ENCODE measurements around the gene TNFRSF6B.

Gene TNFRSF6B

DNA sequence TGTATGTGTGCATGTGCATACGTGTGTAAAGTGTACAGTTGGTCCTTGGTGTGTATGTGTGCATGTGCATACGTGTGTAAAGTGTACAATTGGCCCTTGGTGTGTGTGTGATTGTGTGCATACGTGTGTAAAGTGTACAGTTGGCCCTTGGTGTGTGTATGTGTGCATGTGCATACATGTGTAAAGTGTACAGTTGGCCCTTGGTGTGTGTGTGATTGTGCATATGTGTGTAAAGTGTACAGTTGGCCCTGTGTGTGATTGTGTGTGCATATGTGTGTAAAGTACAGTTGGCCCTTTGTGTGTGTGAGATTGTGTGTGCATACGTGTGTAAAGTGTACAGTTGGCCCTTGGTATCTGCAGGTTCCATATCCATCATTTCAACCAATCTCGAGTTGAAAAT is 35.0 kb downstream of the TNFRSF6B start:
- H3K4me3 ChIP-seq (ENCODE audit: low read depth, low read length), result no peak overlapping the region
- TF ChIP-seq, protein P1, sequence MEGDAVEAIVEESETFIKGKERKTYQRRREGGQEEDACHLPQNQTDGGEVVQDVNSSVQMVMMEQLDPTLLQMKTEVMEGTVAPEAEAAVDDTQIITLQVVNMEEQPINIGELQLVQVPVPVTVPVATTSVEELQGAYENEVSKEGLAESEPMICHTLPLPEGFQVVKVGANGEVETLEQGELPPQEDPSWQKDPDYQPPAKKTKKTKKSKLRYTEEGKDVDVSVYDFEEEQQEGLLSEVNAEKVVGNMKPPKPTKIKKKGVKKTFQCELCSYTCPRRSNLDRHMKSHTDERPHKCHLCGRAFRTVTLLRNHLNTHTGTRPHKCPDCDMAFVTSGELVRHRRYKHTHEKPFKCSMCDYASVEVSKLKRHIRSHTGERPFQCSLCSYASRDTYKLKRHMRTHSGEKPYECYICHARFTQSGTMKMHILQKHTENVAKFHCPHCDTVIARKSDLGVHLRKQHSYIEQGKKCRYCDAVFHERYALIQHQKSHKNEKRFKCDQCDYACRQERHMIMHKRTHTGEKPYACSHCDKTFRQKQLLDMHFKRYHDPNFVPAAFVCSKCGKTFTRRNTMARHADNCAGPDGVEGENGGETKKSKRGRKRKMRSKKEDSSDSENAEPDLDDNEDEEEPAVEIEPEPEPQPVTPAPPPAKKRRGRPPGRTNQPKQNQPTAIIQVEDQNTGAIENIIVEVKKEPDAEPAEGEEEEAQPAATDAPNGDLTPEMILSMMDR (IDR thresholded peaks at IDR 0.05; ENCODE audit: low read depth, low read length), result no peak

DNA sequence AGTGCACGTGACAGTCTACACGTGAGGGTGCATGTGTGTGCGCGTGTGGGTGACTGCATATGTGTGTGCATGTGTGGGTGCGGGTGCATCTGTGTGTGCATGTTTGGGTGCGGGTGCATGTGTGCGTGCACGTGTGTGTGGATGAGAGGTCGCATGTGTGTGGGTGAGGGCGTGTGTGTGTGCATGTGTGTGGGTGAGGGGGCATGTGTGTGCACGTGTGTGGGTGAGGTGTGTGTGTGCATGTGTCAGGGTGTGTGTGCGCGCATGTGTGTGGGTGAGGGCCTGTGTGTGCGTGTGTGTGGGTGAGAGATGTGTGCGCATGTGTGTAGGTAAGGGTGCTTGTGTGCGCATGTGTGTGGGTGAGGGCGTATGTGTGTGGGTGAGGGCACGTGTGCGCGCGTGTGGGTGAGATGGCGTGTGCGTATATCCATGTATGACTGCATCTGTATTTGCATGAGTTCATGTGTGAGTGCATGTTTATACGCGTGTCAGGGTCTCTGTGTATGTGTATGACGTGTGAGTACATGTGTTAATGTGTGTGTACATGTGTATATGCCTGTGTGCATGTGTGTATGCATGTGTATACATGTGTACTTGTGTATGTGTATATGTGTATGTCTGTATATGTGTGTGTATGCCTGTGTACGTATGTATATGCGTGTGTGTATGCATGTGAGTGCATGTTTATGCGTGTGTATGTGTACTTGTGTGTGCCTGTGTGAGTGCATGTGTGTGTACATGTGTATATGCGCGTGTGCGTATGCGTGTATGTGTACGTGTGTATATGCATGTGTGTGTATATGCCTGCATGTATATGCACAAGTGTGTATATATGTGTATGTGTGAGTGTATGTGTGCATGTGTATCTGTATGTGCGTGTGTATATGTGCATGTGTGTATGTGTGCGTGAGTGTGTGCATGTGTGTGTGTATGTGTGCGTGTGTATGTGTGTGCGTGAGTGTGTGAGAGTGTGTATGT is 36.0 kb downstream of the TNFRSF6B start:
- TF ChIP-seq, protein P1 (IDR thresholded peaks at IDR 0.05; ENCODE audit: low read depth, low read length), result no peak
- H3K4me3 ChIP-seq (ENCODE audit: low read depth, low read length), result no peak overlapping the region

DNA sequence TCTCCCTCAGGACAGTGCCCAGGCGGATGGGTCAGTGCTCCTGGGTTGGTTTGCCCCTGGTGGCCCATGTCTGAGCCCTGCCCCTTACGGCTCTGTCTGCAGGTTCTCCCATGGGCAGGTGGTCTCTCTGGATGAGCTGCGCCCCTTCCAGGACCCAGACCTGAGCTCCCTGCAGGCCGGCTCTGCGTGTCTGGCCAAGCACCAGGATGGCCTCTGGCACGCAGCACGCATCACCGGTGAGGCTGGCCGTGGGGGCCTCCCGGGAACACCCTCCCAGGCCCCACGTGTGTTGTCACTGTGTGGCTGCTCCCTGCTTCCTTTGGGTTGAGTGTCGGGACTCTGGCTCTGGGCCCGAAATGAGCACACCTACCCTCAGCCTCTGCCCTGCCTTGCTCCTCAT is 36.7 kb downstream of the TNFRSF6B start:
- no peak overlapping the region for H3K4me3 ChIP-seq (ENCODE audit: low read depth, low read length)
- TF ChIP-seq, protein P1 (IDR thresholded peaks at IDR 0.05; ENCODE audit: low read depth, low read length), result no peak

DNA sequence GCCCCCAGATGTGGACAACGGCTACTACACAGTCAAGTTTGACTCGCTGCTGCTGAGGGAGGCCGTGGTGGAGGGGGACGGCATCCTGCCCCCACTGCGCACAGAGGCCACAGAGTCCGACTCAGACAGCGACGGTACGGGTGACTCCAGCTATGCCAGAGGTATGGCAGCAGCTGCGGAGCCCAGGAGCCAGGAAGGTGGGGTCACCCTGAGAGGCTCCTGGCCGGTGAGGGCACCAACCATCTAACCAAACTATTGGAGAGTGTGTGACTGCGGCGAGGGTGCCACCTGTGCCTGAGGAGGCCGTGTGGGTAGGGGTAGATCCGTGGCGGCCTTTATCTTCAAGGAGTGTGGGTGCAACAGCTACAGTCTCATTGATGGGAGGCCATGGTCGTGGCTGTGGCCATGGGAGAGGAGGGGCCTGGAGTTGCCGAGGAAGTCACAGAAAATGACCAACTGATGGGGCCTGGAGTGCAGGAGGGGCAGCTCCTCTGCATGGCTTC is 37.2 kb downstream of the TNFRSF6B start:
- TF ChIP-seq, protein P1 (IDR thresholded peaks at IDR 0.05; ENCODE audit: low read depth, low read length), result no peak
- no peak overlapping the region for H3K4me3 ChIP-seq (ENCODE audit: low read depth, low read length)

DNA sequence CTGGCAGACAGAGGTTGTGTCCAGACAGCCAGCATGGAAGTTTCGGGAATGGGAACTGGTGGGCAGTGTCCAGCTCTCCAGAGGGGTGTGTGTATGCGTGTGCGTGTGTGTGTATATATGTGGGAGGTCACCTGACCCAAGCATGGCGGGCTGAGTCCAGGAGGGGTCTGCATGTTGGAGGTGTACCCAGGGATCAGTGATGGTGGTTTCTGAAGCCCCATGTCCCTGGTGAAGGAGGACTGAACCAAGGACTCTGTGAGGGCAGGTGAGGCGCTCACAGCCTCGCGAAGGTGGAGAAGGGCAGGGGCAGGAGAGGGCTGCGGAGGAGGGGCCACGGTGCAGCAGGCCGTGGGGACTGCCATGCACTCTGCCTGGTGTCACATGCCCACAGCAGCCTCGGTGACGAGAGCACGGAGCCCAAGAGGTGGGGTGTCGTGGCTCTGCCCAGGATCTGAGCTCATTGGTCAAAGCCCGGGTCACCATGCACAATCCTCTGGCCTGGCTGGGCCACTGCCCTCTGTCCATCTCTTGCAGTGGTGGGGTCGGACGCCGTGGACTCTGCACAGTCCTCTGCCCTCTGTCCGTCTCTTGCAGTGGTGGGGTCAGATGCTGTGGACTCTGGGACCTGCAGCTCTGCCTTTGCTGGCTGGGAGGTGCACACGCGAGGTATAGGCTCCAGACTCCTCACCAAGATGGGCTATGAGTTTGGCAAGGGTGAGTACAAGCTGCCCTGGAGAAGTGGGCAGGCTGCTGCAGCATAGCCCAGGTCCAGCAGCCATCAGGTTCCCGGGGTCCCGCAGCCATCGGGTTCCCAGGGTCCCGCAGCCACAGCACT is 37.9 kb downstream of the TNFRSF6B start:
- no peak overlapping the region for H3K4me3 ChIP-seq (ENCODE audit: low read depth, low read length)
- TF ChIP-seq, protein P1 (IDR thresholded peaks at IDR 0.05; ENCODE audit: low read depth, low read length), result no peak

DNA sequence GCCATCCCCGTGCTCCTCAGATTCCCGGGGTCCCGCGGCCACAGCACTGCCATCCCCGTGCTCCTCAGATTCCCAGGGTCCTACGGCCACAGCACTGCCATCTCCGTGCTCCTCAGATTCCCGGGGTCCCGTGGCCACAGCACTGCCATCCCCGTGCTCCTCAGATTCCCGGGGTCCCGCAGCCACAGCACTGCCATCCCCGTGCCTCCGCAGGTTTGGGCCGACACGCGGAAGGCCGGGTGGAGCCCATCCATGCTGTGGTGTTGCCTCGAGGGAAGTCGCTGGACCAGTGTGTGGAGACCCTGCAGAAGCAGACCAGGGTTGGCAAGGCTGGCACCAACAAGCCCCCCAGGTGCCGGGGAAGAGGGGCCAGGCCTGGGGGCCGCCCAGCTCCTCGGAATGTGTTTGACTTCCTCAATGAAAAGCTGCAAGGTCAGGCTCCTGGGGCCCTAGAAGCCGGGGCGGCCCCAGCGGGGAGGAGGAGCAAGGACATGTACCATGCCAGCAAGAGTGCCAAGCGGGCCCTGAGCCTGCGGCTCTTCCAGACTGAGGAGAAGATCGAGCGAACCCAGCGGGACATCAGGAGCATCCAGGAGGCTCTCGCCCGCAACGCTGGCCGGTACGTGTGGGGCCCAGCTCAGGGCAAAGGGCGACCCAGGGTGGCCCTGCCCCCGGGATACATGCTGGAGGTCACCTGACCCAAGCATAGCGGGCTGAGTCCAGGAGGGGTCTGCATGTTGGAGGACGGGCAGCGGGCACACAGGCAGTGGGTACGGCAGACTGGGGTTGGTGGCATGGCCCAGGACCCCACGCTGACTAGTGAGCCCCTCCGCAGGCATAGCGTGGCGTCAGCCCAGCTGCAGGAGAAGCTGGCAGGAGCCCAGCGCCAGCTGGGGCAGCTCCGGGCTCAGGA is 38.8 kb downstream of the TNFRSF6B start:
- TF ChIP-seq, protein P1 (IDR thresholded peaks at IDR 0.05; ENCODE audit: low read depth, low read length), result no peak
- no peak overlapping the region for H3K4me3 ChIP-seq (ENCODE audit: low read depth, low read length)
